ENCODE measurements around the gene LY6G6C.

The LY6G6C gene

GRCh38 chr6:31727034-31727716 lies 5.6 kb upstream of the LY6G6C start:
- Histone ChIP-seq H3K4me1 (ENCODE audit: insufficient read depth, poor library complexity, severe bottlenecking) (peaks cover 3% of the 10 kb centered on the region), H3K4me3 (ENCODE audit: severe bottlenecking) (no peak overlapping the region), H3K27me3 (ENCODE audit: insufficient read depth, poor library complexity, severe bottlenecking) (no peaks in the 10 kb centered on the region), H3K36me3 (ENCODE audit: low read depth) (peaks cover 20% of the 10 kb centered on the region), H3K27ac (ENCODE audit: poor library complexity, severe bottlenecking) (no peak overlapping the region), H3K9me3 (ENCODE audit: severe bottlenecking) (no peaks in the 10 kb centered on the region)
- no peak for TF ChIP-seq CTCF (IDR thresholded peaks at IDR 0.05; ENCODE audit: poor library complexity, severe bottlenecking)
- no peak for ATAC-seq (ENCODE audit: low read depth)
- DNase-seq (ENCODE audit: low spot score), result no peak

DNA sequence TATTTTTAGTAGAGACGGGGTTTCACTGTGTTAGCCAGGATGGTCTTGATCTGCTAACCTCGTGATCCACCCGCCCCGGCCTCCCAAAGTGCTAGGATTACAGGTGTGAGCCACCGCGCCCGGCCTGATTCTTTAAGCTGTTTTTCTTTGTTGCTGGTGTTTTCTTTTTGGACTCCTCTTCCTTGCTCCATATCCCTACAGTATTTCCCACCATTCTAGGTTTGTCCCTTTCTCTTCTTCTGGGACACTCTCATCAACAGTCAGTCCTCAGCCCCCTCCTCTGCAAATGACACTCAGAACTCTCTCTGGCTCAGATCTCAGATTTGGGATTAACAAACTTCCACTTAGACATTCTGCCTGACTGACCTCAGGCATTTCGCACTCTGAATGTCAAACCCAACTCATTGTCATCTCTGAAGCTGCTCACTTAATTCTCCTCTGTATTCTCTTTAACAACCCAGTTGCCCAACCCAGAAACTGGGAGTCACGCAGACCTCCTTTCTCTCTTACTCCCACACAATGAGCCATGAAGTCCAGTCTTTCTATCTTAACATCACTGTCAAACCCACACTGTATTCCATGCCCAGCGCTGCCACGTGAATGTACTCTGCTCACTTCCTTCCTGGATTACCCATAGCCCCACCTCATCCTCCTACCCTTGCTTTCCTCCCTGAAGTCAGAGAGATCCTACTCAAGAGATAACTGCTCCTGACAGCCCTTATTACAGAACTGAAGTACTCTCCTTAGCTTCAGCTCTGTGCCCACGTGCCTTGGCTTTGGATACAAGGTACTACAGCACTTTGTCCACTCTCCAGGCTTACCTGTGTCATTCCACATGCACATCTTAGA lies 4.2 kb upstream of the LY6G6C start:
- TF ChIP-seq CTCF (IDR thresholded peaks at IDR 0.05; ENCODE audit: poor library complexity, severe bottlenecking), result no peak
- H3K4me3 ChIP-seq (ENCODE audit: severe bottlenecking), result no peak overlapping the region
- DNase-seq (ENCODE audit: low spot score), result no peak
- peaks cover 3% of the 10 kb centered on the region for H3K4me1 ChIP-seq (ENCODE audit: insufficient read depth, poor library complexity, severe bottlenecking)
- ATAC-seq (ENCODE audit: low read depth), result no peak
- no peak overlapping the region for H3K27ac ChIP-seq (ENCODE audit: poor library complexity, severe bottlenecking)
- H3K9me3 ChIP-seq (ENCODE audit: severe bottlenecking), result no peaks in the 10 kb centered on the region
- no peaks in the 10 kb centered on the region for H3K27me3 ChIP-seq (ENCODE audit: insufficient read depth, poor library complexity, severe bottlenecking)
- peaks cover 6% of the 10 kb centered on the region for H3K36me3 ChIP-seq (ENCODE audit: low read depth)

DNA sequence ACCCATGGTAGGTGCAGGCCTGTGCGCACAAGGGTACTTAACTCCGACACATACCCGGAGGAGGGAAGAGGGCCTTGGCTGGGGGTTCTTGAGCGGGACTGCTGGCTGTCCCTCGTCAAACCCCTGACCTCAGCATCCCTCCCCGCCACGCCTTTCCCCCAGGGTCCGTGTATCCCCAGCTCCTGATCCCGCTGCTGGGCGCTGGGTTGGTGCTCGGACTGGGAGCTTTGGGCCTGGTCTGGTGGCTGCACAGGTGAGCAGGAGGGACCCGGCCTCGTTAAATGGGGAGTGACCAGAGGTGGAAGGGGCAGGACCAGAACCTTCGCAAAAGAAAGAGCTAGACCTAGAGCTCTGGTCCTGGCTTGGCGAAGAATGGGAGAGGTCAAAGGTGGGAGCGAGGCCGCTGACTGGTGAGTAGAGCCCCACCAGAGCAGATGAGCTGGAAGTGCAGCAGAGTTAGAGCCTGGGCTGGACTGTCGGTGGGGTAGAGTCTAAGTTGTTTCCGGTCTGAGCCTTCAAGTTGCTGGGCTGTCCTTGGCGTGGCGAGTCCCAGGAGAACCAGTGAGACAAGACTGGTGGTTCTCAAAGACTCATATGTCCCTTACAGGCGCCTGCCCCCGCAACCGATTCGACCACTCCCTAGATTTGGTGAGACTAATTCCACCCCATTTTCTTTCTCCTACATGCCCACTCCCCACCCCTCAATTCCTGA lies 2.6 kb upstream of the LY6G6C start:
- H3K4me1 ChIP-seq (ENCODE audit: insufficient read depth, poor library complexity, severe bottlenecking), result no peaks in the 10 kb centered on the region
- no peak for DNase-seq (ENCODE audit: low spot score)
- ATAC-seq (ENCODE audit: low read depth), result no peak
- no peak for TF ChIP-seq CTCF (IDR thresholded peaks at IDR 0.05; ENCODE audit: poor library complexity, severe bottlenecking)
- no peaks in the 10 kb centered on the region for H3K27me3 ChIP-seq (ENCODE audit: insufficient read depth, poor library complexity, severe bottlenecking)
- no peaks in the 10 kb centered on the region for H3K9me3 ChIP-seq (ENCODE audit: severe bottlenecking)
- no peak overlapping the region for H3K27ac ChIP-seq (ENCODE audit: poor library complexity, severe bottlenecking)
- H3K36me3 ChIP-seq (ENCODE audit: low read depth), result no peaks in the 10 kb centered on the region
- no peak overlapping the region for H3K4me3 ChIP-seq (ENCODE audit: severe bottlenecking)

DNA sequence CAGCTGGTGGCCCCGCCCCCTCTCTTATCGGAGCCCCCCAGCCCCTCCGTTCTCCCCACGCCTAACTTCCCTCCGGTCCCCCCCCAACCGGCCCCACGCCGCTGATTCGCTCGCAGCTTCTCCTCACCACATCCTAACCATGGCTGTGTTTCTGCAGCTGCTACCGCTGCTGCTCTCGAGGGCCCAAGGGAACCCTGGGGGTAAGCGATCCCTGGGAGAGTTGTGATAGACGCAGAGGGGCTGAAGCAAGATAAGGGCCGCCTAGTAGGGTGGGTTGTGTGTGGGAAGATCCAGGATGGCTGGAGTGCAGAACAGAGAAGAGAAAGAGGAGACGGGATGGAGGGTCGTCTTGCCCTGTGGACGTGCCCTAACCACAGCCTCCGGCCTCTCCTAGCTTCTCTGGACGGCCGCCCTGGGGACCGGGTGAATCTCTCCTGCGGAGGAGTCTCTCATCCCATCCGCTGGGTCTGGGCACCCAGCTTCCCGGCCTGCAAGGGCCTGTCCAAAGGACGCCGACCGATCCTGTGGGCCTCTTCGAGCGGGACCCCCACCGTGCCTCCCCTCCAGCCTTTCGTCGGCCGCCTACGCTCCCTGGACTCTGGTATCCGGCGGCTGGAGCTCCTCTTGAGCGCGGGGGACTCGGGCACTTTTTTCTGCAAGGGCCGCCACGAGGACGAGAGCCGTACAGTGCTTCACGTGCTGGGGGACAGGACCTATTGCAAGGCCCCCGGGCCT lies 1.9 kb upstream of the LY6G6C start, which contains the start of gene MPIG6B:
TSS of gene MPIG6B (plus strand) at position 129 of the 735 bp plus-strand sequence. CDS start at position 140, 11 bp downstream.
- Histone ChIP-seq H3K9me3 (ENCODE audit: severe bottlenecking) (no peaks in the 10 kb centered on the region), H3K27ac (ENCODE audit: poor library complexity, severe bottlenecking) (no peak within 1 kb of the TSS), H3K36me3 (ENCODE audit: low read depth) (no peaks in the 10 kb centered on the region), H3K4me1 (ENCODE audit: insufficient read depth, poor library complexity, severe bottlenecking) (peaks cover 5% of the 10 kb centered on the region), H3K4me3 (ENCODE audit: severe bottlenecking) (no peak within 1 kb of the TSS), H3K27me3 (ENCODE audit: insufficient read depth, poor library complexity, severe bottlenecking) (no peaks in the 10 kb centered on the region)
- DNase-seq (ENCODE audit: low spot score) (no peak), ATAC-seq (ENCODE audit: low read depth) (no peak)
- TF ChIP-seq CTCF (IDR thresholded peaks at IDR 0.05; ENCODE audit: poor library complexity, severe bottlenecking), result no peak

Measured in RWPE2 (cell line).